Upper lobe of left lung (tissue), 6 donors: ENCODE measurements around the gene SEPTIN2. TPM values are rescaled to one million over a fixed set of nuclear protein-coding genes. Genes with fewer than 3 reads are reported as not detected.

Experiments
- ATAC-seq, 2 donors: fragments of 200-7000 bp; cut with Tn5 transposase; one replicate each; pipeline ENCODE4 v1.9.1; 2022; ENCODE audit warnings: mild to moderate bottlenecking in 2 of 2, moderate library complexity in 2 of 2; ENCODE audit not compliant: low FRiP score in 2 of 2
- DNase-seq, 2 donors: peaks; one replicate each; pipeline ENCODE4 v3.0.0-alpha.2; 2019 to 2020
- H3K27ac ChIP-seq, 4 donors: fragments of 200-600 bp; sonication (generic); one replicate each; pipeline ENCODE4 v1.5.1; 2016 to 2019
- H3K27me3 ChIP-seq, 4 donors: fragments of 200-600 bp; sonication (generic); one replicate each; pipeline ENCODE4 v1.5.1; 2017 to 2019
- H3K36me3 ChIP-seq, 4 donors: fragments of 200-600 bp; sonication (generic); one replicate each; pipeline ENCODE4 v1.5.1; 2016 to 2019
- H3K4me1 ChIP-seq, 4 donors: fragments of 200-600 bp; sonication (generic); one replicate each; pipeline ENCODE4 v1.5.1; 2018 to 2019
- H3K4me3 ChIP-seq, 4 donors: fragments of 200-600 bp; sonication (generic); one replicate each; pipeline ENCODE4 v1.5.1; 2017 to 2019; ENCODE audit warnings: mild to moderate bottlenecking in 2 of 4, moderate library complexity in 1 of 4
- H3K9me3 ChIP-seq, 4 donors: fragments of 200-600 bp; sonication (generic); one replicate each; pipeline ENCODE4 v1.5.1; 2018 to 2019
- CTCF ChIP-seq, 6 experiments: fragments of 450-650 bp in 4 of 6; fragments of 200-600 bp in 2 of 6; sonication (generic) in 2 of 6; IDR thresholded peaks; one replicate each; pipeline ENCODE4 v1.5.1; 2016 to 2019; ENCODE audit warnings: antibody characterized with exemption in 6 of 6
- EP300 ChIP-seq, 4 donors: sonication (generic); formaldehyde crosslinking; IDR thresholded peaks; one replicate each; pipeline ENCODE4 v1.5.1; 2017; ENCODE audit warnings: antibody characterized with exemption in 4 of 4, control low read depth in 2 of 4
- POLR2A ChIP-seq, 4 donors: fragments of 450-650 bp; IDR thresholded peaks; one replicate each; pipeline ENCODE4 v1.5.1; 2016 to 2017; ENCODE audit warnings: antibody characterized with exemption in 4 of 4, mild to moderate bottlenecking in 2 of 4
- POLR2AphosphoS5 ChIP-seq, 2 donors: sonication (generic); formaldehyde crosslinking; IDR thresholded peaks; one replicate each; pipeline ENCODE4 v1.5.1; 2017; ENCODE audit warnings: antibody characterized with exemption in 2 of 2
- WGBS, 2 donors: methylation state at CpG; one replicate each; pipeline ENCODE4 v1.1.5; 2017 to 2018; 5-methylcytosine and 5-hydroxymethylcytosine counted together
- total RNA-seq, 6 donors: library from RNA; depleted of rRNA in 4 of 6; stranded (reverse); fragments of >200 nt in 4 of 6; gene quantifications; one replicate each; pipeline versions ENCODE4 v1.1.0 to v1.2.1, GENCODE V29; 2016 to 2021
- donor health status: DM: no; HTN: no; CAD: no; lungs with moderate emphysema.
- donor health status: DM: no; HTN: yes; CAD: no; lungs with severe emphysema.

Gene SEPTIN2
- total RNA-seq, 6 donors from 2014 or later, result 213 to 322 (median 252) TPM

- ATAC-seq (no peak), DNase-seq (no peak)
- Histone ChIP-seq H3K27ac (no peak overlapping the region), H3K36me3 (no peaks in the 10 kb centered on the region), H3K27me3 (no peaks in the 10 kb centered on the region), H3K4me1 (peaks cover 0 to 6% (median 0%) of the 10 kb centered on the region in 4 donors), H3K9me3 (no peaks in the 10 kb centered on the region), H3K4me3 (no peak overlapping the region)
- WGBS, 2 donors, result 88 to 90% methylated on average over 7 of the region's 7 CpGs
- TF ChIP-seq POLR2A (IDR thresholded peaks at IDR 0.05) (no peak), POLR2AphosphoS5 (IDR thresholded peaks at IDR 0.05) (no peak), CTCF (IDR thresholded peaks at IDR 0.05) (no peak), EP300 (IDR thresholded peaks at IDR 0.05) (no peak)
Observed at GRCh38 chr2:241295326-241296095, 20.2 kb upstream of the SEPTIN2 start.

DNA sequence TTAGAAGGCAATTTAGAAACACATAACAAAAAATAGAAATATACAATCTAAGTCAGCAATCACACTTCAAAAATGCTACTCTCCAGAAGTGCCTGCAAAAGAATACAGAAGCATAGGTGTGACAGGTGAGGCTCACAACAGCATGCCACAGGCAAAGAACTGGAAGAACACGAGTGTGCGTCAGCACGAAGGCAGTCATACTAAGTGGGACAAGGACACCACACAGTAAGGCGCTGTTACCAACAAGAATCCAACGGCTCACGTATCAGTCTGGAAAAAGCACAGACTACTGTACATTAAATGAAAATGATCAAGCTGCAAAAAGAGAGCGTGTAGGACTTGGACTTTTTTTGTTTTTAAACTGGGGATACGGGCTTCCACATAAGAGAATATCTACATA, 19.0 kb upstream of the SEPTIN2 start:
- TF ChIP-seq POLR2A (IDR thresholded peaks at IDR 0.05) (no peak), CTCF (IDR thresholded peaks at IDR 0.05) (no peak), POLR2AphosphoS5 (IDR thresholded peaks at IDR 0.05) (no peak), EP300 (IDR thresholded peaks at IDR 0.05) (no peak)
- no peak overlapping the region for H3K27ac ChIP-seq
- peaks cover 0 to 6% (median under 1%) of the 10 kb centered on the region in 4 donors for H3K4me1 ChIP-seq
- H3K9me3 ChIP-seq, result no peaks in the 10 kb centered on the region
- no peak for DNase-seq
- WGBS, 2 donors, result 94% methylated on average over 8 of the region's 8 CpGs
- no peak overlapping the region for H3K4me3 ChIP-seq
- H3K36me3 ChIP-seq, result no peaks in the 10 kb centered on the region
- H3K27me3 ChIP-seq, result no peaks in the 10 kb centered on the region
- ATAC-seq, result no peak

GRCh38 chr2:241298673-241299072, 17.1 kb upstream of the SEPTIN2 start:
- no peak for ATAC-seq
- TF ChIP-seq POLR2A (IDR thresholded peaks at IDR 0.05), result no peak
- TF ChIP-seq POLR2AphosphoS5 (IDR thresholded peaks at IDR 0.05), result no peak
- no peak for TF ChIP-seq CTCF (IDR thresholded peaks at IDR 0.05)
- no peak for TF ChIP-seq EP300 (IDR thresholded peaks at IDR 0.05)
- DNase-seq, result no peak
- Histone ChIP-seq H3K9me3 (no peaks in the 10 kb centered on the region), H3K27me3 (no peaks in the 10 kb centered on the region), H3K4me1 (peaks cover 5 to 19% (median 16%) of the 10 kb centered on the region in 4 donors), H3K36me3 (no peaks in the 10 kb centered on the region), H3K4me3 (no peak overlapping the region), H3K27ac (no peak overlapping the region)
- 62 to 63% methylated on average over 5 of the region's 5 CpGs for WGBS, 2 donors

- Histone ChIP-seq H3K27me3 (no peaks in the 10 kb centered on the region), H3K27ac (no peak overlapping the region), H3K4me3 (no peak overlapping the region), H3K9me3 (no peaks in the 10 kb centered on the region), H3K36me3 (no peaks in the 10 kb centered on the region), H3K4me1 (peaks cover 10 to 21% (median 17%) of the 10 kb centered on the region in 4 donors)
- WGBS, 2 donors, result 87% methylated on average over 12 of the region's 12 CpGs
- ATAC-seq (no peak), DNase-seq (peak in 1 of 2 donors; percentile 58)
- TF ChIP-seq POLR2AphosphoS5 (IDR thresholded peaks at IDR 0.05) (no peak), CTCF (IDR thresholded peaks at IDR 0.05) (no peak), EP300 (IDR thresholded peaks at IDR 0.05) (no peak)
Observed at GRCh38 chr2:241300000-241300399, 15.7 kb upstream of the SEPTIN2 start.

DNA sequence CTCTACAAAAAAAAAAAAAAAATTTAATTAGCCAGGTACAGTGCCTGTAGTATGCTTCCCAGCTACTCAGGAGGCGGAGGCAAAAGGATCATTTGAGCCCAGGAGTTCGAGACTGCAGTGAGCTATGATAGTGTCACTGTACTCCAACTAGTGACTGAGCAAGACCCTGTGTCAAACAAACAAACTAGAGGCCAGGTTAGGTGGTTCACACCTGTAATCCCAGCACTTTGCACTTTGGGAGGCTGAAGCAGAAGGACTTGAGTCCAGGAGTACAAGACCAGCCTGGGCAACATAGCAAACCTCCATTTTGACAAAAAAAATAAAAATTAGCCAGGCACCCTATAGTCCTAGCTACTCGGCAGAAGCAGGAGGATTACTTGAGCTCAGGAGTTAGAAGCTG, 13.6 kb upstream of the SEPTIN2 start:
- 84 to 94% methylated on average over 3 of the region's 3 CpGs for WGBS, 2 donors
- ATAC-seq (no peak), DNase-seq (no peak)
- Histone ChIP-seq H3K27ac (no peak overlapping the region), H3K27me3 (no peaks in the 10 kb centered on the region), H3K4me1 (peaks cover 10 to 21% (median 17%) of the 10 kb centered on the region in 4 donors), H3K4me3 (no peak overlapping the region), H3K36me3 (no peaks in the 10 kb centered on the region), H3K9me3 (no peaks in the 10 kb centered on the region)
- TF ChIP-seq EP300 (IDR thresholded peaks at IDR 0.05) (no peak), POLR2A (IDR thresholded peaks at IDR 0.05) (no peak), POLR2AphosphoS5 (IDR thresholded peaks at IDR 0.05) (no peak), CTCF (IDR thresholded peaks at IDR 0.05) (no peak)
